HepG2 (cell line): ENCODE measurements around the gene MEA1. TPM values are rescaled to one million over a fixed set of nuclear protein-coding genes. Genes with fewer than 3 reads are reported as not detected.

Source experiments
- ATF7 ChIP-seq, 2 experiments: fragments of 450-650 bp in 1 of 2; sonication (generic) in 1 of 2; formaldehyde crosslinking in 1 of 2; IDR thresholded peaks; 2 replicates each; pipeline versions ENCODE4 v1.4.0 to v1.6.1; 2016 to 2020; ENCODE audit warnings: antibody characterized with exemption in 1 of 2, mild to moderate bottlenecking in 1 of 2, missing genetic modification reagents in 1 of 2
- CENPX ChIP-seq: sonication (generic); formaldehyde crosslinking; IDR thresholded peaks from 2 replicates; pipeline ENCODE4 v1.9.0; 2021; ENCODE audit warnings: mild to moderate bottlenecking, missing genetic modification reagents, moderate library complexity
- FOXO1 ChIP-seq: sonication (generic); formaldehyde crosslinking; IDR thresholded peaks from 2 replicates; pipeline ENCODE4 v1.4.0; 2020; ENCODE audit warnings: missing genetic modification reagents
- HNRNPLL ChIP-seq: fragments of 200-400 bp; formaldehyde crosslinking; IDR thresholded peaks from 2 replicates; pipeline ENCODE4 v1.6.1; 2017; ENCODE audit warnings: mild to moderate bottlenecking, low read depth, low read length; ENCODE audit not compliant: poor library complexity, severe bottlenecking
- MEIS1 ChIP-seq: sonication (generic); formaldehyde crosslinking; IDR thresholded peaks from 2 replicates; pipeline ENCODE4 v1.9.0; 2021; ENCODE audit warnings: mild to moderate bottlenecking, missing genetic modification reagents, moderate library complexity, borderline replicate concordance
- MLLT10 ChIP-seq: sonication (generic); formaldehyde crosslinking; IDR thresholded peaks from 2 replicates; pipeline ENCODE4 v1.4.0; 2020; ENCODE audit warnings: missing genetic modification reagents
- RFX5 ChIP-seq: IDR thresholded peaks from 2 replicates; pipeline ENCODE4 v1.6.1; 2011; ENCODE audit warnings: low read depth, low read length, improper control_type of control experiment
- TBX2 ChIP-seq: sonication (generic); formaldehyde crosslinking; IDR thresholded peaks from 2 replicates; pipeline ENCODE4 v1.5.0; 2020; ENCODE audit warnings: missing genetic modification reagents, mild to moderate bottlenecking, borderline replicate concordance
- TCF7 ChIP-seq: sonication (generic); IDR thresholded peaks from 2 replicates; pipeline ENCODE4 v1.6.1; 2016; ENCODE audit warnings: antibody characterized with exemption, low read depth
- TERF1 ChIP-seq: sonication (generic); formaldehyde crosslinking; IDR thresholded peaks from 2 replicates; pipeline ENCODE4 v1.8.0; 2022; ENCODE audit warnings: mild to moderate bottlenecking, missing genetic modification reagents, moderate library complexity
- ZNF331 ChIP-seq: sonication (generic); formaldehyde crosslinking; IDR thresholded peaks from 2 replicates; pipeline ENCODE4 v1.4.0; 2020; ENCODE audit warnings: missing genetic modification reagents
- ZNF616 ChIP-seq: sonication (generic); formaldehyde crosslinking; IDR thresholded peaks from 2 replicates; pipeline ENCODE4 v1.5.0; 2020; ENCODE audit warnings: low read depth, mild to moderate bottlenecking, missing genetic modification reagents
- ZNF75D ChIP-seq: sonication (generic); formaldehyde crosslinking; IDR thresholded peaks from 2 replicates; pipeline ENCODE4 v1.8.1; 2023; ENCODE audit warnings: missing genetic modification reagents, mild to moderate bottlenecking, borderline replicate concordance
- ZNF891 ChIP-seq: sonication (generic); formaldehyde crosslinking; IDR thresholded peaks from 2 replicates; pipeline ENCODE4 v1.5.0; 2020; ENCODE audit warnings: mild to moderate bottlenecking, missing genetic modification reagents
- polyA plus RNA-seq, 8 experiments: library from polyadenylated mRNA; depleted of rRNA in 3 of 8; stranded (reverse) in 7 of 8; unstranded in 1 of 8; fragments of >200 nt; fragmentation: Illumina TruSeq in 4 of 8; extraction: Trizol in 4 of 8; gene quantifications; 2 replicates each; pipeline versions ENCODE4 v1.2.1 to v1.2.3, GENCODE V29; 2011 to 2016; ENCODE audit warnings: low read depth in 4 of 8, missing spikeins in 1 of 8, mixed read lengths in 1 of 8; ENCODE audit not compliant: insufficient read depth in 1 of 8
- total RNA-seq, 5 experiments: library from RNA; depleted of rRNA; stranded (reverse); fragments of >200 nt; fragmentation: Illumina TruSeq; extraction: Trizol; gene quantifications; 2 replicates each; pipeline ENCODE4 v1.2.3, GENCODE V29; 2016; ENCODE audit warnings: low read depth in 1 of 5
- TF ChIP-seq, protein P1 (sequence below): sonication (generic); formaldehyde crosslinking; IDR thresholded peaks from 2 replicates; pipeline ENCODE4 v1.4.0; 2020; ENCODE audit warnings: missing genetic modification reagents
- TF ChIP-seq, protein P2 (sequence below): sonication (generic); formaldehyde crosslinking; IDR thresholded peaks from 2 replicates; pipeline ENCODE4 v1.4.0; 2020; ENCODE audit warnings: mild to moderate bottlenecking, missing genetic modification reagents
- TF ChIP-seq, protein P3 (sequence below): sonication (generic); formaldehyde crosslinking; IDR thresholded peaks from 2 replicates; pipeline ENCODE4 v1.4.0; 2020; ENCODE audit warnings: missing genetic modification reagents, borderline replicate concordance
- TF ChIP-seq, protein P4 (sequence below): sonication (generic); formaldehyde crosslinking; IDR thresholded peaks from 2 replicates; pipeline ENCODE4 v1.8.1; 2023; ENCODE audit warnings: mild to moderate bottlenecking, moderate library complexity, missing genetic modification reagents

Gene MEA1
- total and polyA plus RNA-seq, 2 of the 13 experiments (the other 11 are each of a cell fraction or from before 2014, with no cell fraction given): 75.6 to 86.2 TPM

DNA sequence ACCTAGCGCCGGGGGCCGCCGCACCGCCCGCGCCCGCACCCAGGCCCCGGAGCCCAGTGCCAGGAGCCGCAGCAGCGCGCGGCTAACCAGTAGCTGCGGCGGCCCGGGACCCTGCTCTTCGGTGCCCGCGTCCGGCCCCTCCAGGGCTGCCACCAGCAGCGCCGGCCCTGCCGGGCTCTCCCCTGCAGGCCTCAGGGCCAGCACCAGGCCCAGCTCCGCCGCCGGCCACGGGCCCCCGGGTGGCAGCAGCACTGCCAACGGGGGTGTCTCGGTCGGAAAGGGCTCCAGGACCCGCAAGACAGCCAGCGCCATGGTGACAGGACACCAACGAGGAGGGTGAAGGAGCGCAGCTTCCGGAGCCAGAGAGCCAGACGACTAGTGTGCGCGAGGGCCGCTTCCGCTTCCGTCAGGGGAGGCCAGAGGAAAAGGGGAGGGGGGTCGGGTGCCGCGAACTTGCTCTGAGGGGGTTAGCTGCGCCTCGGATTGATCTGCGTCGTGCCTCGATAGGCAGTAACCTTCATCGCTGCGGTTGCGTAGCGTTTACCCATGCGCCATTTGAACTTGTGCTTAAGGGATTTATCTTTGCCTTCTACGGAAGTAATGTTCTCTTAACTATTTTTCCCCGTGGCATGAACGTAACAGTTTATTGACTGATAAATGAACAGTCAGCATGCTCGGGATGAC, 34.8 kb downstream of the MEA1 start, which contains the start of gene PEX6 (continued):
- TF ChIP-seq RFX5 (peak; percentile 9; the same call in 1 of the 2 replicates), ZNF75D (CRISPR knock-in tag) (no peak), ZNF891 (CRISPR knock-in tag) (no peak; the same call in 1 of the 2 replicates), MLLT10 (CRISPR knock-in tag) (no peak), ZNF616 (no peak), TERF1 (no peak), TCF7 (0 out of 2 replicates have a peak, but pooled peaks have one; percentile 8), TBX2 (CRISPR knock-in tag) (peak; percentile 65; the same call in 1 of the 2 replicates), MEIS1 (CRISPR knock-in tag) (peak; percentile 66; the same call in 1 of the 2 replicates), ATF7 (IDR thresholded peaks at IDR 0.05) (no peak), ATF7 (CRISPR knock-in tag; IDR thresholded peaks at IDR 0.05) (peak; percentile 72; the same call in 1 of the 2 replicates), CENPX (CRISPR knock-in tag) (no peak; the same call in 1 of the 2 replicates), FOXO1 (CRISPR knock-in tag) (peak; percentile 30; the same call in 1 of the 2 replicates), ZNF331 (CRISPR knock-in tag) (peak; percentile 75; the same call in 1 of the 2 replicates), HNRNPLL (peak; percentile 98)
- TF ChIP-seq, protein P1, sequence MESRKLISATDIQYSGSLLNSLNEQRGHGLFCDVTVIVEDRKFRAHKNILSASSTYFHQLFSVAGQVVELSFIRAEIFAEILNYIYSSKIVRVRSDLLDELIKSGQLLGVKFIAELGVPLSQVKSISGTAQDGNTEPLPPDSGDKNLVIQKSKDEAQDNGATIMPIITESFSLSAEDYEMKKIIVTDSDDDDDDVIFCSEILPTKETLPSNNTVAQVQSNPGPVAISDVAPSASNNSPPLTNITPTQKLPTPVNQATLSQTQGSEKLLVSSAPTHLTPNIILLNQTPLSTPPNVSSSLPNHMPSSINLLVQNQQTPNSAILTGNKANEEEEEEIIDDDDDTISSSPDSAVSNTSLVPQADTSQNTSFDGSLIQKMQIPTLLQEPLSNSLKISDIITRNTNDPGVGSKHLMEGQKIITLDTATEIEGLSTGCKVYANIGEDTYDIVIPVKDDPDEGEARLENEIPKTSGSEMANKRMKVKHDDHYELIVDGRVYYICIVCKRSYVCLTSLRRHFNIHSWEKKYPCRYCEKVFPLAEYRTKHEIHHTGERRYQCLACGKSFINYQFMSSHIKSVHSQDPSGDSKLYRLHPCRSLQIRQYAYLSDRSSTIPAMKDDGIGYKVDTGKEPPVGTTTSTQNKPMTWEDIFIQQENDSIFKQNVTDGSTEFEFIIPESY (CRISPR knock-in tag): peak; percentile 5; the same call in 1 of the 2 replicates
- TF ChIP-seq, protein P2, sequence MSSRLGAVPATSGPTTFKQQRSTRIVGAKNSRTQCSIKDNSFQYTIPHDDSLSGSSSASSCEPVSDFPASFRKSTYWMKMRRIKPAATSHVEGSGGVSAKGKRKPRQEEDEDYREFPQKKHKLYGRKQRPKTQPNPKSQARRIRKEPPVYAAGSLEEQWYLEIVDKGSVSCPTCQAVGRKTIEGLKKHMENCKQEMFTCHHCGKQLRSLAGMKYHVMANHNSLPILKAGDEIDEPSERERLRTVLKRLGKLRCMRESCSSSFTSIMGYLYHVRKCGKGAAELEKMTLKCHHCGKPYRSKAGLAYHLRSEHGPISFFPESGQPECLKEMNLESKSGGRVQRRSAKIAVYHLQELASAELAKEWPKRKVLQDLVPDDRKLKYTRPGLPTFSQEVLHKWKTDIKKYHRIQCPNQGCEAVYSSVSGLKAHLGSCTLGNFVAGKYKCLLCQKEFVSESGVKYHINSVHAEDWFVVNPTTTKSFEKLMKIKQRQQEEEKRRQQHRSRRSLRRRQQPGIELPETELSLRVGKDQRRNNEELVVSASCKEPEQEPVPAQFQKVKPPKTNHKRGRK (CRISPR knock-in tag): peak; percentile 81; the same call in 1 of the 2 replicates
- TF ChIP-seq, protein P3, sequence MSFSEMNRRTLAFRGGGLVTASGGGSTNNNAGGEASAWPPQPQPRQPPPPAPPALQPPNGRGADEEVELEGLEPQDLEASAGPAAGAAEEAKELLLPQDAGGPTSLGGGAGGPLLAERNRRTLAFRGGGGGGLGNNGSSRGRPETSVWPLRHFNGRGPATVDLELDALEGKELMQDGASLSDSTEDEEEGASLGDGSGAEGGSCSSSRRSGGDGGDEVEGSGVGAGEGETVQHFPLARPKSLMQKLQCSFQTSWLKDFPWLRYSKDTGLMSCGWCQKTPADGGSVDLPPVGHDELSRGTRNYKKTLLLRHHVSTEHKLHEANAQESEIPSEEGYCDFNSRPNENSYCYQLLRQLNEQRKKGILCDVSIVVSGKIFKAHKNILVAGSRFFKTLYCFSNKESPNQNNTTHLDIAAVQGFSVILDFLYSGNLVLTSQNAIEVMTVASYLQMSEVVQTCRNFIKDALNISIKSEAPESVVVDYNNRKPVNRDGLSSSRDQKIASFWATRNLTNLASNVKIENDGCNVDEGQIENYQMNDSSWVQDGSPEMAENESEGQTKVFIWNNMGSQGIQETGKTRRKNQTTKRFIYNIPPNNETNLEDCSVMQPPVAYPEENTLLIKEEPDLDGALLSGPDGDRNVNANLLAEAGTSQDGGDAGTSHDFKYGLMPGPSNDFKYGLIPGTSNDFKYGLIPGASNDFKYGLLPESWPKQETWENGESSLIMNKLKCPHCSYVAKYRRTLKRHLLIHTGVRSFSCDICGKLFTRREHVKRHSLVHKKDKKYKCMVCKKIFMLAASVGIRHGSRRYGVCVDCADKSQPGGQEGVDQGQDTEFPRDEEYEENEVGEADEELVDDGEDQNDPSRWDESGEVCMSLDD (CRISPR knock-in tag): no peak
- TF ChIP-seq, protein P4, sequence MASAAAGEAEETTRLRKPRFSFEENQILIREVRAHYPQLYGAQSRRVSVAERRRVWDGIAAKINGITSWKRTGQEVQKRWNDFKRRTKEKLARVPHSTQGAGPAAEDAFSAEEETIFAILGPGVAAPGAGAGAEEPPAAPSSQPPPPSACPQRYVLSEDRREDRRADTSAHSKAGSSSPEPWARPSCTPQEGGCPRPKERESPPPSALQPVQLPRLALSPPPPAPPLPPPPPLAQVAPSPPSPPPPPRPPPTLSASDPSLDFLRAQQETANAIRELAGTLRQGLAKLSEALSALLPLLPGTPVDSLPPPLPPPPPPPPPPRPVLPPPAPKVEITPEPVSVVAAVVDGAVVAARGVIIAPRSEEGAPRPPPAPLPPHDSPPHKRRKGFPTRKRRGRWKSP (CRISPR knock-in tag): peak; percentile 93; the same call in 1 of the 2 replicates
